ENCODE results near the gene USP28. TPM values are rescaled to one million over a fixed set of nuclear protein-coding genes. Genes with fewer than 3 reads are reported as not detected.
"Not testable (repeated sequence)": the region's sequence is repeated elsewhere in the genome, so short reads cannot be mapped to it uniquely, and the experiment has no call there.

Gene USP28, protein sequence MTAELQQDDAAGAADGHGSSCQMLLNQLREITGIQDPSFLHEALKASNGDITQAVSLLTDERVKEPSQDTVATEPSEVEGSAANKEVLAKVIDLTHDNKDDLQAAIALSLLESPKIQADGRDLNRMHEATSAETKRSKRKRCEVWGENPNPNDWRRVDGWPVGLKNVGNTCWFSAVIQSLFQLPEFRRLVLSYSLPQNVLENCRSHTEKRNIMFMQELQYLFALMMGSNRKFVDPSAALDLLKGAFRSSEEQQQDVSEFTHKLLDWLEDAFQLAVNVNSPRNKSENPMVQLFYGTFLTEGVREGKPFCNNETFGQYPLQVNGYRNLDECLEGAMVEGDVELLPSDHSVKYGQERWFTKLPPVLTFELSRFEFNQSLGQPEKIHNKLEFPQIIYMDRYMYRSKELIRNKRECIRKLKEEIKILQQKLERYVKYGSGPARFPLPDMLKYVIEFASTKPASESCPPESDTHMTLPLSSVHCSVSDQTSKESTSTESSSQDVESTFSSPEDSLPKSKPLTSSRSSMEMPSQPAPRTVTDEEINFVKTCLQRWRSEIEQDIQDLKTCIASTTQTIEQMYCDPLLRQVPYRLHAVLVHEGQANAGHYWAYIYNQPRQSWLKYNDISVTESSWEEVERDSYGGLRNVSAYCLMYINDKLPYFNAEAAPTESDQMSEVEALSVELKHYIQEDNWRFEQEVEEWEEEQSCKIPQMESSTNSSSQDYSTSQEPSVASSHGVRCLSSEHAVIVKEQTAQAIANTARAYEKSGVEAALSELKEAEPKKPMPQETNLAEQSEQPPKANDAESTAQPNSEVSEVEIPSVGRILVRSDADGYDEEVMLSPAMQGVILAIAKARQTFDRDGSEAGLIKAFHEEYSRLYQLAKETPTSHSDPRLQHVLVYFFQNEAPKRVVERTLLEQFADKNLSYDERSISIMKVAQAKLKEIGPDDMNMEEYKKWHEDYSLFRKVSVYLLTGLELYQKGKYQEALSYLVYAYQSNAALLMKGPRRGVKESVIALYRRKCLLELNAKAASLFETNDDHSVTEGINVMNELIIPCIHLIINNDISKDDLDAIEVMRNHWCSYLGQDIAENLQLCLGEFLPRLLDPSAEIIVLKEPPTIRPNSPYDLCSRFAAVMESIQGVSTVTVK
- 10 to 100 TPM; 17.9 to 31.0 TPM for total RNA-seq

DNA sequence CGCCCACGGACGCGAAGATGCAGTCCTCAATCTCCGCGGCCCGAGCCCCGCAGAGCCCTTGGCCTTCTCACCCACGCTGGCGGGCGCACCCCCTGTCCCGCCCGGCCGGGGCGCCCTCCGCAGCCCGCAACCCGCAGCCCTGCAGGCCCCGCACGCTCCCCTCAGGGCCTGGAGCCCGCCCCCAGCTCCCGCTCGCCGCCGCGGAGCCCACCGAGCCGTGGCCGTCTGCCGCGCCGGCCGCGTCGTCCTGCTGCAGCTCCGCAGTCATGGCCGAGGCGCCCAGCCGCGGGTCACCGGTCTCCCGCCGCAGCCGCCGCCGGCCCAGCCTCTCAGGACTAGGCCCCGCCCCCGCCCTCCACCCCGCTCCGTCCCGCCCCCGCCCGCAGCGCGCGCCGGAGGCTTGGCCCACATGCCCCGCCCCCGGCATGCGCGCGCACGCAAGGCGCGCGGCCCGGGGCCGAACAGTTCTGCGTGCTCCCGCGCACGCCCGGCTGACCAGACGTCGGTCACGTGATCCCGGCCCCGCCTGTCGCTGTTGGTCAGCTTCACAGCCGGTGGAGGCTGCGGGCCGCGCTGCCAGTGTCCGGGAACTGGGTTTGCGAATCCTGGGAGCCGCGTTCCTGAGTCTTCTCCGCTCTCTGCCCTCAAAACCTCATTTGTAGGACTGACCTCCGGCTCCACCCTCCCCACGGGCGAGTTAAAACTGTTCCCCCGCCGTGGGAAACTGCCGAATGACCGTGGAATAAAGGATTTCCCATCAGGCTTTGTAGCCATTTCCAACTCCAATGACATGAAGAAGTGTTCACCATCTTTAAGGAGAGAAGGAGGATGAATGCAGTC, at the start of gene USP28:
Gene USP28, minus strand, starts transcription at position 339 of the 840 bp plus-strand sequence. Its CDS starts 71 bp downstream, at position 268.
- 0% methylated on average over 13 to 58 of the region's 95 CpGs for WGBS, 2 donors
- TF ChIP-seq, protein P1, sequence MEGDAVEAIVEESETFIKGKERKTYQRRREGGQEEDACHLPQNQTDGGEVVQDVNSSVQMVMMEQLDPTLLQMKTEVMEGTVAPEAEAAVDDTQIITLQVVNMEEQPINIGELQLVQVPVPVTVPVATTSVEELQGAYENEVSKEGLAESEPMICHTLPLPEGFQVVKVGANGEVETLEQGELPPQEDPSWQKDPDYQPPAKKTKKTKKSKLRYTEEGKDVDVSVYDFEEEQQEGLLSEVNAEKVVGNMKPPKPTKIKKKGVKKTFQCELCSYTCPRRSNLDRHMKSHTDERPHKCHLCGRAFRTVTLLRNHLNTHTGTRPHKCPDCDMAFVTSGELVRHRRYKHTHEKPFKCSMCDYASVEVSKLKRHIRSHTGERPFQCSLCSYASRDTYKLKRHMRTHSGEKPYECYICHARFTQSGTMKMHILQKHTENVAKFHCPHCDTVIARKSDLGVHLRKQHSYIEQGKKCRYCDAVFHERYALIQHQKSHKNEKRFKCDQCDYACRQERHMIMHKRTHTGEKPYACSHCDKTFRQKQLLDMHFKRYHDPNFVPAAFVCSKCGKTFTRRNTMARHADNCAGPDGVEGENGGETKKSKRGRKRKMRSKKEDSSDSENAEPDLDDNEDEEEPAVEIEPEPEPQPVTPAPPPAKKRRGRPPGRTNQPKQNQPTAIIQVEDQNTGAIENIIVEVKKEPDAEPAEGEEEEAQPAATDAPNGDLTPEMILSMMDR (IDR thresholded peaks at IDR 0.05): peak in 3 of 7 experiments; percentile 9 to 48 (median 37)
- peak; percentile 83 to 97 (median 94) for TF ChIP-seq POLR2A (IDR thresholded peaks at IDR 0.05)
- ATAC-seq: peak; percentile 94
- DNase-seq: peak; percentile 98 to 99 (median 98)
- H3K4me3 ChIP-seq: peak within 1 kb of the TSS; percentile 14 to 63
- intact Hi-C loops (cut with DNase I): no loop called here
- peak within 1 kb of the TSS; percentile 77 to 96 (median 88) for H3K27ac ChIP-seq
- H3K4me1 ChIP-seq: peaks cover 15% of the 10 kb centered on the region
- H3K9me3 ChIP-seq: no peaks in the 10 kb centered on the region
- no peaks in the 10 kb centered on the region for H3K27me3 ChIP-seq
- H3K36me3 ChIP-seq (replicated peaks in 1 of 2; ENCODE audit: insufficient read depth in 1 of 2, low read depth in 2 of 2): no peaks in the 10 kb centered on the region

GRCh38 chr11:113923572-113923971, 48.2 kb upstream of the USP28 start:
- Histone ChIP-seq H3K27me3 (no peaks in the 10 kb centered on the region), H3K27ac (no peak overlapping the region), H3K9me3 (no peaks in the 10 kb centered on the region), H3K4me3 (no peak overlapping the region), H3K36me3 (replicated peaks in 1 of 2; ENCODE audit: insufficient read depth in 1 of 2, low read depth in 2 of 2) (no peaks in the 10 kb centered on the region), H3K4me1 (no peaks in the 10 kb centered on the region)
- intact Hi-C loops (cut with DNase I): no loop called here
- DNase-seq: no peak
- WGBS, 2 donors: 71 to 79% methylated on average over 2 of the region's 2 CpGs
- TF ChIP-seq, protein P1 (IDR thresholded peaks at IDR 0.05): no peak
- no peak for TF ChIP-seq POLR2A (IDR thresholded peaks at IDR 0.05)
- no peak for ATAC-seq

DNA sequence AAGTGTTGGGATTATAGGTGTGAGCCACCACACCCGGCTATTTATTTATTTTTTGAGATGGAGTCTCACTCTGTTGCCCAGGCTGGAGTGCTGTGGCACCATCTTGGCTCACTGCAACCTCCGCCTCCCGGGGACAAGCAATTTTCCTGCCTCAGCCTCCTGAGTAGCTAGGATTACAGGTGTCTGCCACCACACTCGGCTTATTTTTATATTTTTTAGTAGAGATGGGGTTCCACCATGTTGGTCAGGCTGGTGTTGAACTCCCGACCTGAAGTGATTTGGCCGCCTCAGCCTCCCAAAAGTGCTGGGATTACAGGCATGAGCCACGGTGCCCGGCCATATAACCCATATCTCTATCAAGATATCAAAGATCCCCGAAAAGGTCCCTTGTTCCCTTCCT, 36.1 kb upstream of the USP28 start:
- 84 to 90% methylated on average over 7 to 9 of the region's 9 CpGs for WGBS, 2 donors
- H3K27me3 ChIP-seq; H3K9me3 ChIP-seq; H3K27ac ChIP-seq; H3K4me3 ChIP-seq; H3K36me3 ChIP-seq (replicated peaks in 1 of 2; ENCODE audit: insufficient read depth in 1 of 2, low read depth in 2 of 2); DNase-seq; ATAC-seq; H3K4me1 ChIP-seq; intact Hi-C loops (cut with DNase I): not testable (repeated sequence)

DNA sequence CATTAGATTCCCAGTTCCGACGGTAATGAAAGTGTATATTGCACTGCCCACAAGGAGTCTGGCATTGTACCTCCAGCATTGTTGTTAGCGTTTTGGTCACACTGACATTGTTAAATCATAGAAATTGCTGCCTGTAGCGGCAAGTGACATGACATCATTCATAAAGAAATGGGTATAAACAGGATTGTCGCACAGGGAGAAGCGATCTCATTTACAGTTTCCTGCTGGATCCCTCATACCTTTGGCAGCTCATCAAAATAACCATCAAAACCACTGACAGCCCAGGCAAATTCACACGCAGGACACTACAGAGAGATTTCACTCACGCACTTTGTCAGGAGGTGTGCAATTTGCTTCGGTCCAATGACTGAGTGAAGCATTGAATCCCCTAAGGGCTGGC, 32.7 kb upstream of the USP28 start:
- ATAC-seq (no peak), DNase-seq (no peak)
- TF ChIP-seq, protein P1 (IDR thresholded peaks at IDR 0.05): no peak
- TF ChIP-seq POLR2A (IDR thresholded peaks at IDR 0.05): no peak
- H3K27me3 ChIP-seq: no peaks in the 10 kb centered on the region
- H3K9me3 ChIP-seq: no peaks in the 10 kb centered on the region
- H3K27ac ChIP-seq: no peak overlapping the region
- no peak overlapping the region for H3K4me3 ChIP-seq
- H3K4me1 ChIP-seq: peaks cover 15% of the 10 kb centered on the region
- intact Hi-C loops (cut with DNase I): loop anchor here (10.0 kb wide), 1 partner anchor 357 kb away; no protein-coding TSS in a partner anchor
- no peaks in the 10 kb centered on the region for H3K36me3 ChIP-seq (replicated peaks in 1 of 2; ENCODE audit: insufficient read depth in 1 of 2, low read depth in 2 of 2)
- WGBS, 2 donors: 80 to 82% methylated on average over 9 of the region's 9 CpGs

Data from body of pancreas (tissue), 4 donors.